Neural cell (in vitro differentiated cells): Measurements from ENCODE around the gene WDR83. TPM values are rescaled to one million over a fixed set of nuclear protein-coding genes. Genes with fewer than 3 reads are reported as not detected.

Experiments
- H2AFZ ChIP-seq: fragments of 200-600, 300-800 bp; sonication (generic), shearing (Covaris generic); 2 replicates; pipeline ENCODE4 v1.6.0; 2014; ENCODE audit warnings: low read depth, mild to moderate bottlenecking, antibody characterized with exemption, low read length, moderate library complexity
- H3F3A ChIP-seq: fragments of 200-600 bp; shearing (Covaris generic); 2 replicates; pipeline ENCODE4 v1.6.1; 2016; ENCODE audit warnings: mild to moderate bottlenecking, moderate library complexity, mixed read lengths, antibody characterized with exemption, low read length; ENCODE audit not compliant: insufficient read depth, poor library complexity, severe bottlenecking
- H3K27ac ChIP-seq: fragments of 200-600, 300-800 bp; sonication (generic), shearing (Covaris generic); 2 replicates; pipeline ENCODE4 v1.5.1; 2014; ENCODE audit warnings: mild to moderate bottlenecking, low read length, moderate library complexity
- H3K27me3 ChIP-seq: fragments of 300-800, 200-600 bp; sonication (generic), shearing (Covaris generic); 2 replicates; pipeline ENCODE4 v1.6.0; 2014; ENCODE audit warnings: mild to moderate bottlenecking, low read depth, low read length, moderate library complexity; ENCODE audit not compliant: insufficient read depth
- H3K36me3 ChIP-seq: fragments of 300-800, 200-600 bp; sonication (generic), shearing (Covaris generic); 2 replicates; pipeline ENCODE4 v1.5.1; 2014; ENCODE audit warnings: mild to moderate bottlenecking, antibody characterized with exemption, low read length, moderate library complexity; ENCODE audit not compliant: insufficient read depth
- H3K4me2 ChIP-seq: fragments of 300-800, 200-600 bp; sonication (generic), shearing (Covaris generic); 2 replicates; pipeline ENCODE4 v1.6.0; 2014; ENCODE audit warnings: mild to moderate bottlenecking, low read length
- H3K4me3 ChIP-seq: fragments of 300-800, 200-600 bp; sonication (generic), shearing (Covaris generic); 2 replicates; pipeline ENCODE4 v1.5.1; 2014; ENCODE audit warnings: mild to moderate bottlenecking, low read length, moderate library complexity
- H3K79me2 ChIP-seq: fragments of 200-600 bp; shearing (Covaris generic); replicated peaks from 2 replicates; pipeline ENCODE4 v1.6.0; 2014; ENCODE audit warnings: mild to moderate bottlenecking, low read length, moderate library complexity; ENCODE audit not compliant: insufficient read depth
- H3K9ac ChIP-seq: fragments of 300-800, 200-600 bp; sonication (generic), shearing (Covaris generic); 2 replicates; pipeline ENCODE4 v1.6.1; 2016; ENCODE audit warnings: mild to moderate bottlenecking, low read length, mixed read lengths
- H3K9me2 ChIP-seq: fragments of 200-600 bp; shearing (Covaris generic); 2 replicates; pipeline ENCODE4 v1.6.1; 2016; ENCODE audit warnings: mild to moderate bottlenecking, low read length, mixed read lengths; ENCODE audit not compliant: insufficient read depth
- H3K9me3 ChIP-seq: fragments of 200-600, 300-800 bp; sonication (generic), shearing (Covaris generic); 2 replicates; pipeline ENCODE4 v1.6.1; 2016; ENCODE audit warnings: mild to moderate bottlenecking, mixed run types, low read length, moderate library complexity, mixed read lengths
- H4K20me1 ChIP-seq: fragments of 200-600 bp; shearing (Covaris generic); 2 replicates; pipeline ENCODE4 v1.6.1; 2016; ENCODE audit warnings: mild to moderate bottlenecking, mixed run types; ENCODE audit not compliant: insufficient read depth
- EP300 ChIP-seq: fragments of 450-650 bp; conservative IDR thresholded peaks from 2 replicates; pipeline ENCODE4 v1.6.1; 2014; ENCODE audit warnings: antibody characterized with exemption, mild to moderate bottlenecking, moderate library complexity; ENCODE audit not compliant: poor library complexity, severe bottlenecking
- EZH2 ChIP-seq: fragments of 200-600, 300-800 bp; shearing (Covaris generic), sonication (generic); IDR thresholded peaks from 2 replicates; pipeline ENCODE4 v1.6.1; 2014; ENCODE audit warnings: antibody characterized with exemption, low read length, borderline replicate concordance, mild to moderate bottlenecking; ENCODE audit not compliant: insufficient read depth, poor library complexity, severe bottlenecking
- MXI1 ChIP-seq: fragments of 450-650 bp; conservative IDR thresholded peaks from 2 replicates; pipeline ENCODE4 v1.6.1; 2014; ENCODE audit warnings: antibody characterized with exemption, mild to moderate bottlenecking; ENCODE audit not compliant: poor library complexity, severe bottlenecking
- POLR2AphosphoS5 ChIP-seq: IDR thresholded peaks from 2 replicates; pipeline ENCODE4 v1.6.1; 2012
- RAD21 ChIP-seq: fragments of 450-650 bp; conservative IDR thresholded peaks from 2 replicates; pipeline ENCODE4 v1.6.1; 2014; ENCODE audit warnings: antibody characterized with exemption, mild to moderate bottlenecking, moderate library complexity
- SMC3 ChIP-seq: fragments of 450-650 bp; conservative IDR thresholded peaks from 2 replicates; pipeline ENCODE4 v1.6.1; 2014; ENCODE audit warnings: antibody characterized with exemption, mild to moderate bottlenecking, moderate library complexity; ENCODE audit not compliant: poor library complexity
- TAF1 ChIP-seq: IDR thresholded peaks from 2 replicates; pipeline ENCODE4 v1.6.1; 2012; ENCODE audit warnings: low read depth
- polyA plus RNA-seq: library from polyadenylated mRNA; depleted of rRNA; stranded (reverse); fragments of >200 nt; gene quantifications from 2 replicates; pipeline ENCODE4 v1.2.3, GENCODE V29; 2014
- TF ChIP-seq, protein P1 (sequence below): fragments of 450-650 bp; IDR thresholded peaks from 2 replicates; pipeline ENCODE4 v1.5.1; 2014; ENCODE audit warnings: antibody characterized with exemption, mild to moderate bottlenecking, moderate library complexity; ENCODE audit not compliant: poor library complexity, severe bottlenecking
- TF ChIP-seq, protein P2 (sequence below): IDR thresholded peaks from 2 replicates; pipeline ENCODE4 v1.6.1; 2012; ENCODE audit warnings: borderline replicate concordance

The WDR83 gene
- polyA plus RNA-seq, 1 donor from 2014 or later: 45.3 TPM

DNA sequence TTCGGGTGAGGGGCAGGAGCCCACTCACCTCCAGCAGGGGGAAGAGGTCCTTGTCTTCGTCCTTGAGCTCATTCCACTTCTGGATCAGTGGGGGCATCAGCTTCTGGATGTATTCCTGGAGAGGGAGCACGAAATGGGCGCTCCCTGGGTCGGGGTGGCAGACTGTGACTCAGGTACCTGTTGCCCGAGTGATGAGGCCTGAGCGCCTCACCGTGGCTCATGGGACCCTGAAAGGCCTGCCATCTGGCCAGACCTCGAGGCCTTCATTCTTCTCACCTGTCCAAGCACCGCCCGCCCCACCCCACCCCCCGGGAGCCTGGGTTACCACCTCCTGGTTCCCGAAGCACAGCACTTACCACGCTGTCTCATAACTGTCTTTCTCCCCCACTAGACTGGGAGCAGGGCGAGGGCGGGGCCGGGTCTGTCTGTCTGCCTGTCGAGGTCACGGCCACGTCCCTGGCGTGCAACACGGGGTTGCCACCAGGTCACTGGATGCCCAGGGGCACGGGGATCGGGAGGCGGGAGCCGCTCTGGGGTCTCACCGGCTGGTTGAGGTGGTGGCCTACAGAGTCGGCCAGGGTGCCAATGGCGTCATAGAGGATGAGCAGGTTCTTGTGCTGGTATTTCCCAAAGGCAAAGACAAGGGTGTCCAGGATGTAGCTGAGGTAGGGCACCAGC is 39.2 kb downstream of the WDR83 start:
- Histone ChIP-seq H3K9me2 (no peaks in the 10 kb centered on the region), H3K4me3 (no peak overlapping the region), H3K9ac (no peak overlapping the region), H3K27me3 (no peaks in the 10 kb centered on the region), H3K79me2 (no peaks in the 10 kb centered on the region), H3K4me2 (no peak overlapping the region), H2AFZ (no peak overlapping the region), H3K9me3 (no peaks in the 10 kb centered on the region), H3K36me3 (no peaks in the 10 kb centered on the region), H3K27ac (no peak overlapping the region), H4K20me1 (no peaks in the 10 kb centered on the region), H3F3A (no peaks in the 10 kb centered on the region)
- TF ChIP-seq EZH2: no peak
- TF ChIP-seq EP300: no peak

DNA sequence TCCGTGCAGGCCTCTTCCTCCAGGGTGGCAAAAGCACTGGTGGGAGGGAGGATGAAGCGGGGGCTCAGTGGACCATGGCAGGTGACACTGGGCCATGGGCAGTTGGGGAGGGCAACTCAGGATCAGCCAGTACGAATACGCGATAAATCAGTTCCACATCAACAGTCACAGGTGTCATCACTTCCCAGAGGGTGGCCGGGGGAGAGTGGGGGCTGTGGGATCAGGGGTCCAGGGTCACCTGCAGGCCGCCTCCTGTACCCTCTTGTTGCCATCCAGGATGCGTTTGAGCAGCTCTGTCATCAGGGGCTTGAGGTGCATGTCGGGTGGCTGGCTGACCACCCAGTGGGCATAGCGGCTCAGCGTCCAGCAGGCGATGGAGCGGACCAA is 39.7 kb downstream of the WDR83 start:
- Histone ChIP-seq H3K27ac (no peak overlapping the region), H3K9me2 (no peaks in the 10 kb centered on the region), H3K4me2 (no peak overlapping the region), H3K4me3 (no peak overlapping the region), H3F3A (no peaks in the 10 kb centered on the region), H3K79me2 (no peaks in the 10 kb centered on the region), H2AFZ (no peak overlapping the region), H3K9ac (no peak overlapping the region), H3K9me3 (no peaks in the 10 kb centered on the region), H3K27me3 (no peaks in the 10 kb centered on the region), H3K36me3 (peaks cover 3% of the 10 kb centered on the region), H4K20me1 (no peaks in the 10 kb centered on the region)
- TF ChIP-seq SMC3 (no peak), POLR2AphosphoS5 (no peak), EZH2 (no peak), TAF1 (no peak), MXI1 (no peak), RAD21 (no peak), EP300 (no peak)
- TF ChIP-seq, protein P1, sequence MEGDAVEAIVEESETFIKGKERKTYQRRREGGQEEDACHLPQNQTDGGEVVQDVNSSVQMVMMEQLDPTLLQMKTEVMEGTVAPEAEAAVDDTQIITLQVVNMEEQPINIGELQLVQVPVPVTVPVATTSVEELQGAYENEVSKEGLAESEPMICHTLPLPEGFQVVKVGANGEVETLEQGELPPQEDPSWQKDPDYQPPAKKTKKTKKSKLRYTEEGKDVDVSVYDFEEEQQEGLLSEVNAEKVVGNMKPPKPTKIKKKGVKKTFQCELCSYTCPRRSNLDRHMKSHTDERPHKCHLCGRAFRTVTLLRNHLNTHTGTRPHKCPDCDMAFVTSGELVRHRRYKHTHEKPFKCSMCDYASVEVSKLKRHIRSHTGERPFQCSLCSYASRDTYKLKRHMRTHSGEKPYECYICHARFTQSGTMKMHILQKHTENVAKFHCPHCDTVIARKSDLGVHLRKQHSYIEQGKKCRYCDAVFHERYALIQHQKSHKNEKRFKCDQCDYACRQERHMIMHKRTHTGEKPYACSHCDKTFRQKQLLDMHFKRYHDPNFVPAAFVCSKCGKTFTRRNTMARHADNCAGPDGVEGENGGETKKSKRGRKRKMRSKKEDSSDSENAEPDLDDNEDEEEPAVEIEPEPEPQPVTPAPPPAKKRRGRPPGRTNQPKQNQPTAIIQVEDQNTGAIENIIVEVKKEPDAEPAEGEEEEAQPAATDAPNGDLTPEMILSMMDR: no peak
- TF ChIP-seq, protein P2, sequence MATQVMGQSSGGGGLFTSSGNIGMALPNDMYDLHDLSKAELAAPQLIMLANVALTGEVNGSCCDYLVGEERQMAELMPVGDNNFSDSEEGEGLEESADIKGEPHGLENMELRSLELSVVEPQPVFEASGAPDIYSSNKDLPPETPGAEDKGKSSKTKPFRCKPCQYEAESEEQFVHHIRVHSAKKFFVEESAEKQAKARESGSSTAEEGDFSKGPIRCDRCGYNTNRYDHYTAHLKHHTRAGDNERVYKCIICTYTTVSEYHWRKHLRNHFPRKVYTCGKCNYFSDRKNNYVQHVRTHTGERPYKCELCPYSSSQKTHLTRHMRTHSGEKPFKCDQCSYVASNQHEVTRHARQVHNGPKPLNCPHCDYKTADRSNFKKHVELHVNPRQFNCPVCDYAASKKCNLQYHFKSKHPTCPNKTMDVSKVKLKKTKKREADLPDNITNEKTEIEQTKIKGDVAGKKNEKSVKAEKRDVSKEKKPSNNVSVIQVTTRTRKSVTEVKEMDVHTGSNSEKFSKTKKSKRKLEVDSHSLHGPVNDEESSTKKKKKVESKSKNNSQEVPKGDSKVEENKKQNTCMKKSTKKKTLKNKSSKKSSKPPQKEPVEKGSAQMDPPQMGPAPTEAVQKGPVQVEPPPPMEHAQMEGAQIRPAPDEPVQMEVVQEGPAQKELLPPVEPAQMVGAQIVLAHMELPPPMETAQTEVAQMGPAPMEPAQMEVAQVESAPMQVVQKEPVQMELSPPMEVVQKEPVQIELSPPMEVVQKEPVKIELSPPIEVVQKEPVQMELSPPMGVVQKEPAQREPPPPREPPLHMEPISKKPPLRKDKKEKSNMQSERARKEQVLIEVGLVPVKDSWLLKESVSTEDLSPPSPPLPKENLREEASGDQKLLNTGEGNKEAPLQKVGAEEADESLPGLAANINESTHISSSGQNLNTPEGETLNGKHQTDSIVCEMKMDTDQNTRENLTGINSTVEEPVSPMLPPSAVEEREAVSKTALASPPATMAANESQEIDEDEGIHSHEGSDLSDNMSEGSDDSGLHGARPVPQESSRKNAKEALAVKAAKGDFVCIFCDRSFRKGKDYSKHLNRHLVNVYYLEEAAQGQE: no peak

DNA sequence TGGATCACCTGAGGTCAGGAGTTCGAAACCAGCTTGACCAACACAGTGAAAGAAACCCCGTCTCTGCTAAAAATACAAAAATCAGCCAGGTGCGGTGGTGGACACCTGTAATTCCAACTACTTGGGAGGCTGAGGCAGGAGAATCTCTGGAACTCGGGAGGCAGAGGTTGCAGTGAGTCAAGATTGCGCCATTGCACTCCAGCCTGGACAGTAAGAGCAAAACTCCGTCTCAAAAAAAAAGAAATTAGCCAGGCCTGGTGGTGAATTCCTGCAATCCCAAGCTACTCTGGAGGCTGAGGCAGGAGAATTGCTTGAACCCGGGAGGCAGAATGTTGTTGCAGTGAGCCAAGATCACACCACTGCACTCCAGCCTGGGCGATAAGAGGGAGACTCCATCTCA is 42.0 kb downstream of the WDR83 start:
- no peaks in the 10 kb centered on the region for H3K27me3 ChIP-seq
- H3K9me3 ChIP-seq: no peaks in the 10 kb centered on the region
- no peaks in the 10 kb centered on the region for H3K79me2 ChIP-seq
- no peaks in the 10 kb centered on the region for H3K9me2 ChIP-seq
- no peak overlapping the region for H3K9ac ChIP-seq
- H2AFZ ChIP-seq: no peak overlapping the region
- H3K36me3 ChIP-seq: peaks cover 5% of the 10 kb centered on the region
- H3F3A ChIP-seq: no peaks in the 10 kb centered on the region
- no peaks in the 10 kb centered on the region for H4K20me1 ChIP-seq
- no peak for TF ChIP-seq EZH2
- TF ChIP-seq, protein P1: no peak
- no peak for TF ChIP-seq MXI1
- TF ChIP-seq SMC3: no peak
- no peak for TF ChIP-seq EP300
- no peak for TF ChIP-seq POLR2AphosphoS5
- no peak for TF ChIP-seq RAD21
- TF ChIP-seq TAF1: no peak
- TF ChIP-seq, protein P2: no peak
- H3K4me3 ChIP-seq: no peak overlapping the region
- no peak overlapping the region for H3K4me2 ChIP-seq
- no peak overlapping the region for H3K27ac ChIP-seq
